ENCODE data around the gene RGS12.

DNA sequence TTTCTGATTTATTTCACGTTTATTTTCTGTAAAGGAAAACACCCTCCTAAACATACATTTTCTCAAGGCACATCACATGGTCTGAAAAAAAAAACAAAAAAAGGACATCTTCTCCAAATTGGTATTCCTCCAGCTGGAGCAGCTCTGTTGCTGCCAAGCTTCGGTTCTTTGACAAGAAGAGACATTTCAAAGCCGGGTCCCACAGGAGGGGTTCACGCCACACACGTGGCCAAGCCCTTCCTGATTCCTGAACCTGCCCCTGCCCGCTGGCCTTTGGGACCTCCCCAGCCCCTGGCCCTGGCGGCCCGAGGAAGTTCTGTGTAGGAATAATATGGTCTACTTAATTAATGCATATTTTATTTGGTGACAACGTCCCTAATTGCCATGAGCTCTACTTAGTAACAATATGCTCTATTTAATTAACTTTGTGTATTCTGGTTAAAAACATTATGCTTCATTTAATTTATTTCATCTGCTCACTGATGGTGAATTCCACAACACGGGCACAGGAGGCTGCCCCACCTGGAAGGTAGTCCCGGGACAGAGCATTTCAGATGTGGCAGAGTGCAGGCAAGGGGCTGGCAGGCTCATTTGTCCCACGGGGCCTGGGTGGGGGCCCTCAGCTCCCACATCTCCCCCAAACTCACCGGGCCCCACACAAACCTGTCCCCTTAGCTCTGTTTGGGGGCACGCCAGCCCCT is 5.4 kb upstream of the RGS12 start:
- TF ChIP-seq, protein P1, sequence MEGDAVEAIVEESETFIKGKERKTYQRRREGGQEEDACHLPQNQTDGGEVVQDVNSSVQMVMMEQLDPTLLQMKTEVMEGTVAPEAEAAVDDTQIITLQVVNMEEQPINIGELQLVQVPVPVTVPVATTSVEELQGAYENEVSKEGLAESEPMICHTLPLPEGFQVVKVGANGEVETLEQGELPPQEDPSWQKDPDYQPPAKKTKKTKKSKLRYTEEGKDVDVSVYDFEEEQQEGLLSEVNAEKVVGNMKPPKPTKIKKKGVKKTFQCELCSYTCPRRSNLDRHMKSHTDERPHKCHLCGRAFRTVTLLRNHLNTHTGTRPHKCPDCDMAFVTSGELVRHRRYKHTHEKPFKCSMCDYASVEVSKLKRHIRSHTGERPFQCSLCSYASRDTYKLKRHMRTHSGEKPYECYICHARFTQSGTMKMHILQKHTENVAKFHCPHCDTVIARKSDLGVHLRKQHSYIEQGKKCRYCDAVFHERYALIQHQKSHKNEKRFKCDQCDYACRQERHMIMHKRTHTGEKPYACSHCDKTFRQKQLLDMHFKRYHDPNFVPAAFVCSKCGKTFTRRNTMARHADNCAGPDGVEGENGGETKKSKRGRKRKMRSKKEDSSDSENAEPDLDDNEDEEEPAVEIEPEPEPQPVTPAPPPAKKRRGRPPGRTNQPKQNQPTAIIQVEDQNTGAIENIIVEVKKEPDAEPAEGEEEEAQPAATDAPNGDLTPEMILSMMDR (IDR thresholded peaks at IDR 0.05; ENCODE audit: poor library complexity), result no peak
- TF ChIP-seq EZH2 (IDR thresholded peaks at IDR 0.05; ENCODE audit: borderline replicate concordance), result no peak

Measured in hepatocyte (in vitro differentiated cells).